ENCODE results near the gene NXPH4. TPM values are rescaled to one million over a fixed set of nuclear protein-coding genes. Genes with fewer than 3 reads are reported as not detected.
A peak's percentile ranks its signal among the peaks of the same experiment; 100 is the strongest.

NXPH4 gene
- total RNA-seq, 3 donors from 2014 or later, result 0.25 TPM; not detected in 2

- peak; percentile 81 for ATAC-seq
- H3K9me3 ChIP-seq, result no peaks in the 10 kb centered on the region
- peak within 1 kb of the TSS; percentile 44 for H3K4me3 ChIP-seq
- H3K36me3 ChIP-seq (ENCODE audit: low read depth), result no peaks in the 10 kb centered on the region
- DNase-seq, result peak; percentile 92 to 95 (median 94)
- TF ChIP-seq CTCF (IDR thresholded peaks at IDR 0.05), result no peak
- intact Hi-C loops (cut with DNase I, micrococcal nuclease), result no loop called here
- peaks cover 24% of the 10 kb centered on the region for H3K4me1 ChIP-seq (ENCODE audit: low read depth)
Observed at GRCh38 chr12:57229634-57230380, 13.2 kb downstream of the NXPH4 start, which contains the start of gene SHMT2. TSS of gene SHMT2 (plus strand) at chr12:57229711. CDS start at chr12:57229779, 68 bp downstream.

GRCh38 chr12:57230381-57231155, 14.0 kb downstream of the NXPH4 start:
- H3K4me3 ChIP-seq, result no peak overlapping the region
- DNase-seq (peak in 2 of 3 donors; percentile 11 to 21), ATAC-seq (no peak)
- H3K4me1 ChIP-seq (ENCODE audit: low read depth), result peaks cover 18% of the 10 kb centered on the region
- H3K9me3 ChIP-seq, result no peaks in the 10 kb centered on the region
- TF ChIP-seq CTCF (IDR thresholded peaks at IDR 0.05), result no peak
- intact Hi-C loops (cut with DNase I, micrococcal nuclease), result no loop called here
- no peaks in the 10 kb centered on the region for H3K36me3 ChIP-seq (ENCODE audit: low read depth)

GRCh38 chr12:57231276-57232021, 14.9 kb downstream of the NXPH4 start:
- no peak for TF ChIP-seq CTCF (IDR thresholded peaks at IDR 0.05)
- Histone ChIP-seq H3K4me1 (ENCODE audit: low read depth) (peaks cover 16% of the 10 kb centered on the region), H3K9me3 (no peaks in the 10 kb centered on the region), H3K36me3 (ENCODE audit: low read depth) (no peaks in the 10 kb centered on the region), H3K4me3 (no peak overlapping the region)
- peak in 2 of 3 donors; percentile 26 to 47 for DNase-seq
- intact Hi-C loops (cut with DNase I, micrococcal nuclease), result no loop called here
- no peak for ATAC-seq

GRCh38 chr12:57232156-57232756, 15.7 kb downstream of the NXPH4 start:
- DNase-seq (peak in 2 of 3 donors; percentile 21 to 46), ATAC-seq (no peak)
- no peak overlapping the region for H3K4me3 ChIP-seq
- H3K4me1 ChIP-seq (ENCODE audit: low read depth), result peaks cover 12% of the 10 kb centered on the region
- H3K36me3 ChIP-seq (ENCODE audit: low read depth), result no peaks in the 10 kb centered on the region
- H3K9me3 ChIP-seq, result no peaks in the 10 kb centered on the region
- intact Hi-C loops (cut with DNase I, micrococcal nuclease), result no loop called here
- no peak for TF ChIP-seq CTCF (IDR thresholded peaks at IDR 0.05)

Measured in mucosa of descending colon (tissue), 3 donors.